GM23338 (cell line): Measurements from ENCODE around the gene CPLX3. TPM values are rescaled to one million over a fixed set of nuclear protein-coding genes. Genes with fewer than 3 reads are reported as not detected.

Source experiments
- ATAC-seq: fragments of 200-7000 bp; cut with Tn5 transposase; 3 replicates; pipeline ENCODE4 v1.9.1; 2020
- DNase-seq: peaks from one replicate; pipeline ENCODE4 v3.0.0-alpha.2; 2015; ENCODE audit warnings: low spot score
- H2AFZ ChIP-seq: fragments of 200-600 bp; sonication (generic); 2 replicates; pipeline ENCODE4 v1.8.0; 2016; ENCODE audit warnings: antibody characterized with exemption, mild to moderate bottlenecking, moderate library complexity
- H3F3A ChIP-seq: fragments of 200-600 bp; sonication (generic); replicated peaks from 2 replicates; pipeline ENCODE4 v1.8.0; 2017; ENCODE audit warnings: antibody characterized with exemption, mixed run types, low read depth
- H3K27ac ChIP-seq: fragments of 200-600 bp; sonication (generic); 2 replicates; pipeline ENCODE4 v1.6.1; 2016; ENCODE audit warnings: low read depth
- H3K27me3 ChIP-seq: fragments of 200-600 bp; sonication (generic); 2 replicates; pipeline ENCODE4 v1.8.0; 2016; ENCODE audit warnings: mild to moderate bottlenecking, mixed run types, moderate library complexity; ENCODE audit not compliant: insufficient read depth
- H3K36me3 ChIP-seq: fragments of 200-600 bp; sonication (generic); 2 replicates; pipeline ENCODE4 v1.8.0; 2016; ENCODE audit warnings: mild to moderate bottlenecking; ENCODE audit not compliant: insufficient read depth
- H3K4me1 ChIP-seq: fragments of 200-600 bp; sonication (generic); 2 replicates; pipeline ENCODE4 v1.8.0; 2016; ENCODE audit warnings: mild to moderate bottlenecking, moderate library complexity; ENCODE audit not compliant: insufficient read depth
- H3K4me2 ChIP-seq: fragments of 200-600 bp; sonication (generic); 2 replicates; pipeline ENCODE4 v1.7.1; 2017; ENCODE audit warnings: mixed run types
- H3K4me3 ChIP-seq: fragments of 200-600 bp; sonication (generic); 2 replicates; pipeline ENCODE4 v1.6.1; 2016; ENCODE audit warnings: mixed run types
- H3K79me2 ChIP-seq: fragments of 200-600 bp; sonication (generic); replicated peaks from 2 replicates; pipeline ENCODE4 v1.8.0; 2017; ENCODE audit warnings: mild to moderate bottlenecking; ENCODE audit not compliant: insufficient read depth
- H3K9me2 ChIP-seq: fragments of 200-600 bp; sonication (generic); 2 replicates; pipeline ENCODE4 v1.8.0; 2017; ENCODE audit not compliant: insufficient read depth
- H4K20me1 ChIP-seq: fragments of 200-600 bp; sonication (generic); replicated peaks from 2 replicates; pipeline ENCODE4 v1.8.0; 2017; ENCODE audit warnings: mild to moderate bottlenecking; ENCODE audit not compliant: insufficient read depth
- H3K27ac Mint-ChIP-seq: 2 replicates; pipeline ENCODE4 v1.8.0; 2020; ENCODE audit warnings: inconsistent platforms, mild to moderate bottlenecking, moderate library complexity, mixed read lengths
- H3K27me3 Mint-ChIP-seq: 3 replicates; pipeline ENCODE4 v1.8.0; 2022; ENCODE audit warnings: low read depth, mild to moderate bottlenecking, moderate library complexity, mixed read lengths, inconsistent platforms; ENCODE audit not compliant: insufficient read depth, poor library complexity
- H3K36me3 Mint-ChIP-seq: 3 replicates; pipeline ENCODE4 v1.8.0; 2021; ENCODE audit warnings: low read depth, mild to moderate bottlenecking, inconsistent platforms, moderate library complexity, mixed read lengths
- H3K4me1 Mint-ChIP-seq: 3 replicates; pipeline ENCODE4 v1.8.0; 2020; ENCODE audit warnings: mild to moderate bottlenecking, inconsistent platforms, mixed read lengths
- H3K4me3 Mint-ChIP-seq: 3 replicates; pipeline ENCODE4 v1.8.0; 2021; ENCODE audit warnings: moderate library complexity, mild to moderate bottlenecking, inconsistent platforms, mixed read lengths
- H3K9me3 Mint-ChIP-seq: 3 replicates; pipeline ENCODE4 v1.8.0; 2020; ENCODE audit warnings: moderate library complexity, mild to moderate bottlenecking, inconsistent platforms, mixed read lengths
- CREB1 ChIP-seq: fragments of 250-450 bp; sonication (Bioruptor Pico); IDR thresholded peaks from 2 replicates; pipeline ENCODE4 v1.5.0; 2020; ENCODE audit warnings: low read depth, mild to moderate bottlenecking, moderate library complexity
- ETS1 ChIP-seq: IDR thresholded peaks from 2 replicates; pipeline ENCODE4 v1.6.1; 2016; ENCODE audit warnings: antibody characterized with exemption
- EZH2 ChIP-seq: fragments of 200-600 bp; sonication (generic); IDR thresholded peaks from one replicate; pipeline ENCODE4 v1.8.0; 2017; ENCODE audit warnings: antibody characterized with exemption, mild to moderate bottlenecking, low read depth; ENCODE audit not compliant: unreplicated experiment
- EZH2phosphoT487 ChIP-seq: fragments of 200-600 bp; sonication (generic); IDR thresholded peaks from one replicate; pipeline ENCODE4 v1.8.1; 2018; ENCODE audit warnings: antibody characterized with exemption; ENCODE audit not compliant: unreplicated experiment
- JUNB ChIP-seq: IDR thresholded peaks from one replicate; pipeline ENCODE4 v1.6.1; 2016; ENCODE audit warnings: antibody characterized with exemption; ENCODE audit not compliant: unreplicated experiment
- NANOG ChIP-seq: IDR thresholded peaks from 2 replicates; pipeline ENCODE4 v1.6.1; 2016; ENCODE audit warnings: antibody characterized with exemption, borderline replicate concordance
- POLR2AphosphoS5 ChIP-seq: IDR thresholded peaks from 2 replicates; pipeline ENCODE4 v1.6.1; 2016; ENCODE audit warnings: antibody characterized with exemption, low read depth
- STAT1 ChIP-seq: IDR thresholded peaks from one replicate; pipeline ENCODE4 v1.6.1; 2016; ENCODE audit warnings: antibody characterized with exemption; ENCODE audit not compliant: unreplicated experiment
- ZNF114 ChIP-seq: fragments of 250-450 bp; sonication (Bioruptor Pico); IDR thresholded peaks from 2 replicates; pipeline ENCODE4 v1.5.0; 2020; ENCODE audit warnings: mild to moderate bottlenecking, moderate library complexity
- ZNF331 ChIP-seq: fragments of 250-450 bp; sonication (Bioruptor Pico); IDR thresholded peaks from 2 replicates; pipeline ENCODE4 v1.5.0; 2020; ENCODE audit warnings: low read depth, mild to moderate bottlenecking, moderate library complexity
- polyA plus RNA-seq: library from polyadenylated mRNA; unstranded; fragments of >200 nt; fragmentation: Nextera tagmentation; extraction: Ambion mirVana; gene quantifications from 2 replicates; pipeline ENCODE4 v1.2.1, GENCODE V29; 2016
- total RNA-seq: library from RNA; depleted of rRNA; stranded (reverse); fragments of >200 nt; shearing (Covaris generic); gene quantifications from 2 replicates; pipeline ENCODE4 v1.2.3, GENCODE V29; 2014
- TF ChIP-seq, protein P1 (sequence below), 2 experiments: fragments of 200-600 bp in 1 of 2; sonication (generic) in 1 of 2; conservative IDR thresholded peaks; 2 replicates each; pipeline versions ENCODE4 v1.5.1 to v1.6.1; 2016 to 2017; ENCODE audit warnings: antibody characterized with exemption in 2 of 2, low read depth in 2 of 2, mild to moderate bottlenecking in 2 of 2, moderate library complexity in 1 of 2
- TF ChIP-seq, protein P2 (sequence below): fragments of 250-450 bp; sonication (Bioruptor Pico); IDR thresholded peaks from 2 replicates; pipeline ENCODE4 v1.5.0; 2020; ENCODE audit warnings: mild to moderate bottlenecking, moderate library complexity
- TF ChIP-seq, protein P3 (sequence below): IDR thresholded peaks from one replicate; pipeline ENCODE4 v1.6.1; 2018; ENCODE audit warnings: antibody characterized with exemption; ENCODE audit not compliant: unreplicated experiment

The CPLX3 gene
- total and polyA plus RNA-seq, 2 experiments from 2014 or later: 0.66 TPM; not detected in 1

GRCh38 chr15:74831813-74832495, 5.5 kb downstream of the CPLX3 start:
- peaks cover 22% of the 10 kb centered on the region for H3K4me1 Mint-ChIP-seq
- no peak overlapping the region for H3K4me3 Mint-ChIP-seq
- H4K20me1 ChIP-seq: no peaks in the 10 kb centered on the region
- H3K79me2 ChIP-seq: no peaks in the 10 kb centered on the region
- TF ChIP-seq JUNB: no peak
- TF ChIP-seq EZH2: no peak
- no peak for TF ChIP-seq ETS1
- TF ChIP-seq NANOG: no peak
- TF ChIP-seq, protein P1, sequence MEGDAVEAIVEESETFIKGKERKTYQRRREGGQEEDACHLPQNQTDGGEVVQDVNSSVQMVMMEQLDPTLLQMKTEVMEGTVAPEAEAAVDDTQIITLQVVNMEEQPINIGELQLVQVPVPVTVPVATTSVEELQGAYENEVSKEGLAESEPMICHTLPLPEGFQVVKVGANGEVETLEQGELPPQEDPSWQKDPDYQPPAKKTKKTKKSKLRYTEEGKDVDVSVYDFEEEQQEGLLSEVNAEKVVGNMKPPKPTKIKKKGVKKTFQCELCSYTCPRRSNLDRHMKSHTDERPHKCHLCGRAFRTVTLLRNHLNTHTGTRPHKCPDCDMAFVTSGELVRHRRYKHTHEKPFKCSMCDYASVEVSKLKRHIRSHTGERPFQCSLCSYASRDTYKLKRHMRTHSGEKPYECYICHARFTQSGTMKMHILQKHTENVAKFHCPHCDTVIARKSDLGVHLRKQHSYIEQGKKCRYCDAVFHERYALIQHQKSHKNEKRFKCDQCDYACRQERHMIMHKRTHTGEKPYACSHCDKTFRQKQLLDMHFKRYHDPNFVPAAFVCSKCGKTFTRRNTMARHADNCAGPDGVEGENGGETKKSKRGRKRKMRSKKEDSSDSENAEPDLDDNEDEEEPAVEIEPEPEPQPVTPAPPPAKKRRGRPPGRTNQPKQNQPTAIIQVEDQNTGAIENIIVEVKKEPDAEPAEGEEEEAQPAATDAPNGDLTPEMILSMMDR (conservative IDR thresholded peaks at IDR 0.05; ENCODE audit: low read depth in 2 of 2): no peak
- no peak for TF ChIP-seq POLR2AphosphoS5
- no peak for TF ChIP-seq EZH2phosphoT487
- TF ChIP-seq CREB1 (CRISPR knock-in tag): no peak
- no peak for TF ChIP-seq ZNF114 (CRISPR knock-in tag)
- TF ChIP-seq ZNF331 (CRISPR knock-in tag): no peak
- TF ChIP-seq STAT1: no peak
- TF ChIP-seq, protein P2, sequence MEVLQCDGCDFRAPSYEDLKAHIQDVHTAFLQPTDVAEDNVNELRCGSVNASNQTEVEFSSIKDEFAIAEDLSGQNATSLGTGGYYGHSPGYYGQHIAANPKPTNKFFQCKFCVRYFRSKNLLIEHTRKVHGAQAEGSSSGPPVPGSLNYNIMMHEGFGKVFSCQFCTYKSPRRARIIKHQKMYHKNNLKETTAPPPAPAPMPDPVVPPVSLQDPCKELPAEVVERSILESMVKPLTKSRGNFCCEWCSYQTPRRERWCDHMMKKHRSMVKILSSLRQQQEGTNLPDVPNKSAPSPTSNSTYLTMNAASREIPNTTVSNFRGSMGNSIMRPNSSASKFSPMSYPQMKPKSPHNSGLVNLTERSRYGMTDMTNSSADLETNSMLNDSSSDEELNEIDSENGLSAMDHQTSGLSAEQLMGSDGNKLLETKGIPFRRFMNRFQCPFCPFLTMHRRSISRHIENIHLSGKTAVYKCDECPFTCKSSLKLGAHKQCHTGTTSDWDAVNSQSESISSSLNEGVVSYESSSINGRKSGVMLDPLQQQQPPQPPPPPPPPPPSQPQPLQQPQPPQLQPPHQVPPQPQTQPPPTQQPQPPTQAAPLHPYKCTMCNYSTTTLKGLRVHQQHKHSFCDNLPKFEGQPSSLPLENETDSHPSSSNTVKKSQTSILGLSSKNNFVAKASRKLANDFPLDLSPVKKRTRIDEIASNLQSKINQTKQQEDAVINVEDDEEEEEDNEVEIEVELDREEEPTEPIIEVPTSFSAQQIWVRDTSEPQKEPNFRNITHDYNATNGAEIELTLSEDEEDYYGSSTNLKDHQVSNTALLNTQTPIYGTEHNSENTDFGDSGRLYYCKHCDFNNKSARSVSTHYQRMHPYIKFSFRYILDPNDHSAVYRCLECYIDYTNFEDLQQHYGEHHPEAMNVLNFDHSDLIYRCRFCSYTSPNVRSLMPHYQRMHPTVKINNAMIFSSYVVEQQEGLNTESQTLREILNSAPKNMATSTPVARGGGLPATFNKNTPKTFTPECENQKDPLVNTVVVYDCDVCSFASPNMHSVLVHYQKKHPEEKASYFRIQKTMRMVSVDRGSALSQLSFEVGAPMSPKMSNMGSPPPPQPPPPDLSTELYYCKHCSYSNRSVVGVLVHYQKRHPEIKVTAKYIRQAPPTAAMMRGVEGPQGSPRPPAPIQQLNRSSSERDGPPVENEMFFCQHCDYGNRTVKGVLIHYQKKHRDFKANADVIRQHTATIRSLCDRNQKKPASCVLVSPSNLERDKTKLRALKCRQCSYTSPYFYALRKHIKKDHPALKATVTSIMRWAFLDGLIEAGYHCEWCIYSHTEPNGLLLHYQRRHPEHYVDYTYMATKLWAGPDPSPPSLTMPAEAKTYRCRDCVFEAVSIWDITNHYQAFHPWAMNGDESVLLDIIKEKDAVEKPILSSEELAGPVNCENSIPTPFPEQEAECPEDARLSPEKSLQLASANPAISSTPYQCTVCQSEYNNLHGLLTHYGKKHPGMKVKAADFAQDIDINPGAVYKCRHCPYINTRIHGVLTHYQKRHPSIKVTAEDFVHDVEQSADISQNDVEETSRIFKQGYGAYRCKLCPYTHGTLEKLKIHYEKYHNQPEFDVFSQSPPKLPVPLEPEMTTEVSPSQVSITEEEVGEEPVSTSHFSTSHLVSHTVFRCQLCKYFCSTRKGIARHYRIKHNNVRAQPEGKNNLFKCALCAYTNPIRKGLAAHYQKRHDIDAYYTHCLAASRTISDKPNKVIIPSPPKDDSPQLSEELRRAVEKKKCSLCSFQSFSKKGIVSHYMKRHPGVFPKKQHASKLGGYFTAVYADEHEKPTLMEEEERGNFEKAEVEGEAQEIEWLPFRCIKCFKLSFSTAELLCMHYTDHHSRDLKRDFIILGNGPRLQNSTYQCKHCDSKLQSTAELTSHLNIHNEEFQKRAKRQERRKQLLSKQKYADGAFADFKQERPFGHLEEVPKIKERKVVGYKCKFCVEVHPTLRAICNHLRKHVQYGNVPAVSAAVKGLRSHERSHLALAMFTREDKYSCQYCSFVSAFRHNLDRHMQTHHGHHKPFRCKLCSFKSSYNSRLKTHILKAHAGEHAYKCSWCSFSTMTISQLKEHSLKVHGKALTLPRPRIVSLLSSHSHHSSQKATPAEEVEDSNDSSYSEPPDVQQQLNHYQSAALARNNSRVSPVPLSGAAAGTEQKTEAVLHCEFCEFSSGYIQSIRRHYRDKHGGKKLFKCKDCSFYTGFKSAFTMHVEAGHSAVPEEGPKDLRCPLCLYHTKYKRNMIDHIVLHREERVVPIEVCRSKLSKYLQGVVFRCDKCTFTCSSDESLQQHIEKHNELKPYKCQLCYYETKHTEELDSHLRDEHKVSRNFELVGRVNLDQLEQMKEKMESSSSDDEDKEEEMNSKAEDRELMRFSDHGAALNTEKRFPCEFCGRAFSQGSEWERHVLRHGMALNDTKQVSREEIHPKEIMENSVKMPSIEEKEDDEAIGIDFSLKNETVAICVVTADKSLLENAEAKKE (CRISPR knock-in tag): no peak
- TF ChIP-seq, protein P3, sequence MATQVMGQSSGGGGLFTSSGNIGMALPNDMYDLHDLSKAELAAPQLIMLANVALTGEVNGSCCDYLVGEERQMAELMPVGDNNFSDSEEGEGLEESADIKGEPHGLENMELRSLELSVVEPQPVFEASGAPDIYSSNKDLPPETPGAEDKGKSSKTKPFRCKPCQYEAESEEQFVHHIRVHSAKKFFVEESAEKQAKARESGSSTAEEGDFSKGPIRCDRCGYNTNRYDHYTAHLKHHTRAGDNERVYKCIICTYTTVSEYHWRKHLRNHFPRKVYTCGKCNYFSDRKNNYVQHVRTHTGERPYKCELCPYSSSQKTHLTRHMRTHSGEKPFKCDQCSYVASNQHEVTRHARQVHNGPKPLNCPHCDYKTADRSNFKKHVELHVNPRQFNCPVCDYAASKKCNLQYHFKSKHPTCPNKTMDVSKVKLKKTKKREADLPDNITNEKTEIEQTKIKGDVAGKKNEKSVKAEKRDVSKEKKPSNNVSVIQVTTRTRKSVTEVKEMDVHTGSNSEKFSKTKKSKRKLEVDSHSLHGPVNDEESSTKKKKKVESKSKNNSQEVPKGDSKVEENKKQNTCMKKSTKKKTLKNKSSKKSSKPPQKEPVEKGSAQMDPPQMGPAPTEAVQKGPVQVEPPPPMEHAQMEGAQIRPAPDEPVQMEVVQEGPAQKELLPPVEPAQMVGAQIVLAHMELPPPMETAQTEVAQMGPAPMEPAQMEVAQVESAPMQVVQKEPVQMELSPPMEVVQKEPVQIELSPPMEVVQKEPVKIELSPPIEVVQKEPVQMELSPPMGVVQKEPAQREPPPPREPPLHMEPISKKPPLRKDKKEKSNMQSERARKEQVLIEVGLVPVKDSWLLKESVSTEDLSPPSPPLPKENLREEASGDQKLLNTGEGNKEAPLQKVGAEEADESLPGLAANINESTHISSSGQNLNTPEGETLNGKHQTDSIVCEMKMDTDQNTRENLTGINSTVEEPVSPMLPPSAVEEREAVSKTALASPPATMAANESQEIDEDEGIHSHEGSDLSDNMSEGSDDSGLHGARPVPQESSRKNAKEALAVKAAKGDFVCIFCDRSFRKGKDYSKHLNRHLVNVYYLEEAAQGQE: no peak
- peaks cover 10% of the 10 kb centered on the region for H3F3A ChIP-seq
- no peaks in the 10 kb centered on the region; the same call in 2 of the 3 replicates for H3K9me3 Mint-ChIP-seq
- H3K27ac ChIP-seq: no peak overlapping the region
- H3K4me2 ChIP-seq: no peak overlapping the region
- no peaks in the 10 kb centered on the region for H3K36me3 ChIP-seq
- no peak overlapping the region for H3K4me3 ChIP-seq
- no peak overlapping the region for H3K27ac Mint-ChIP-seq
- peaks cover 7% of the 10 kb centered on the region for H3K36me3 Mint-ChIP-seq
- ATAC-seq: no peak
- no peak for DNase-seq
- H2AFZ ChIP-seq: no peak overlapping the region
- H3K27me3 ChIP-seq: peaks cover 12% of the 10 kb centered on the region
- H3K4me1 ChIP-seq: peaks cover 4% of the 10 kb centered on the region; the same call in 1 of the 2 replicates
- peaks cover 26% of the 10 kb centered on the region for H3K27me3 Mint-ChIP-seq
- H3K9me2 ChIP-seq: no peaks in the 10 kb centered on the region
